ENCODE measurements around the gene P2RX1.
"Not testable (repeated sequence)": the region's sequence is repeated elsewhere in the genome, so short reads cannot be mapped to it uniquely, and the experiment has no call there.

P2RX1 gene

GRCh38 chr17:3885271-3885670 is 31.0 kb downstream of the P2RX1 start:
- DNase-seq = no peak

- DNase-seq = no peak
These were observed 32.1 kb downstream of the P2RX1 start for GRCh38 chr17:3884188-3884587.

GRCh38 chr17:3882276-3882675 is 34.0 kb downstream of the P2RX1 start:
- DNase-seq = no peak

- DNase-seq = no peak
These were observed 35.3 kb downstream of the P2RX1 start for GRCh38 chr17:3880983-3881382.

GRCh38 chr17:3879591-3880417 is 36.5 kb downstream of the P2RX1 start:
- DNase-seq = no peak

- no peak for DNase-seq
These were observed 37.1 kb downstream of the P2RX1 start for GRCh38 chr17:3879186-3879585.

GRCh38 chr17:3877220-3877619 is 39.0 kb downstream of the P2RX1 start:
- DNase-seq = no peak

GRCh38 chr17:3875317-3875716 is 40.9 kb downstream of the P2RX1 start:
- DNase-seq = no peak

GRCh38 chr17:3873862-3874261 is 42.4 kb downstream of the P2RX1 start:
- DNase-seq = no peak

GRCh38 chr17:3870871-3871306 is 45.4 kb downstream of the P2RX1 start:
- no peak for DNase-seq

- DNase-seq = no peak
These were observed 48.7 kb downstream of the P2RX1 start for GRCh38 chr17:3867606-3868005.

GRCh38 chr17:3867106-3867505 is 49.2 kb downstream of the P2RX1 start:
- no peak for DNase-seq

GRCh38 chr17:3866276-3866675 is 50.0 kb downstream of the P2RX1 start:
- no peak for DNase-seq

GRCh38 chr17:3865176-3865575 is 51.1 kb downstream of the P2RX1 start:
- no peak for DNase-seq

- DNase-seq = no peak
These were observed 51.7 kb downstream of the P2RX1 start for GRCh38 chr17:3864534-3864933.

GRCh38 chr17:3861761-3862681 is 54.2 kb downstream of the P2RX1 start:
- DNase-seq = no peak

- DNase-seq = no peak
These were observed 55.1 kb downstream of the P2RX1 start for GRCh38 chr17:3860939-3861700.

GRCh38 chr17:3859940-3860339 is 56.3 kb downstream of the P2RX1 start:
- no peak for DNase-seq

- no peak for DNase-seq
These were observed 58.8 kb downstream of the P2RX1 start for GRCh38 chr17:3857261-3858105.

GRCh38 chr17:3854204-3854603 is 62.1 kb downstream of the P2RX1 start:
- not testable (repeated sequence) for DNase-seq

GRCh38 chr17:3852561-3852960 is 63.7 kb downstream of the P2RX1 start:
- no peak for DNase-seq

- no peak for DNase-seq
These were observed 64.7 kb downstream of the P2RX1 start for GRCh38 chr17:3851461-3852100.
